Measurements from ENCODE around the gene NECTIN3. TPM values are rescaled to one million over a fixed set of nuclear protein-coding genes. Genes with fewer than 3 reads are reported as not detected.
A peak's percentile ranks its signal among the peaks of the same experiment; 100 is the strongest.

The NECTIN3 gene
- total RNA-seq, 2 donors from 2014 or later: 5.8 to 9.1 TPM

DNA sequence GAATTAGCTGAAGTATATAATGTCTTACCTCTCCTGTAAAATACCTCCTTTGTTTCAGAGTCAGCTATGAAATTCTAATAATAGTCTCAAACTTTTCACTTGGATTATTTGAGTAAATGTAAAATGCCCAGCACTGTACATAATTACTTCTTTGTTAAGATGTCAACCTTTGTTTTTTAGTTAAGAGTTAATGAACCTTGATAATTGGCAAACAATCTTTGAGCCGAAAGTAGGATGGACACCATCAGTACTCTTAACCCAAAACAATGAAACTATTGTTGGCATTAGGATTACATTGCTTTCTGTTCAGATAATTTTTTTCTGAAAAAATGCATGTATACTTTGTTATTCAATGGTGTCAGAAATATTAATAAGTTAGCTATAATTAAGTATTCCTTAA is 3.0 kb upstream of the NECTIN3 start:
- no peak overlapping the region for H3K27ac Mint-ChIP-seq
- ATAC-seq (replicated peaks in 1 of 2) (no peak), DNase-seq (no peak)
- peaks cover 4 to 8% of the 10 kb centered on the region in 2 donors for H3K36me3 Mint-ChIP-seq (ENCODE audit: insufficient read depth in 2 of 2)
- no peak overlapping the region for H3K4me3 Mint-ChIP-seq
- peaks cover 25% of the 10 kb centered on the region for H3K4me1 Mint-ChIP-seq (ENCODE audit: low read depth)
- H3K27me3 Mint-ChIP-seq (ENCODE audit: low read depth): peaks cover 35% of the 10 kb centered on the region
- H3K9me3 Mint-ChIP-seq: no peaks in the 10 kb centered on the region

DNA sequence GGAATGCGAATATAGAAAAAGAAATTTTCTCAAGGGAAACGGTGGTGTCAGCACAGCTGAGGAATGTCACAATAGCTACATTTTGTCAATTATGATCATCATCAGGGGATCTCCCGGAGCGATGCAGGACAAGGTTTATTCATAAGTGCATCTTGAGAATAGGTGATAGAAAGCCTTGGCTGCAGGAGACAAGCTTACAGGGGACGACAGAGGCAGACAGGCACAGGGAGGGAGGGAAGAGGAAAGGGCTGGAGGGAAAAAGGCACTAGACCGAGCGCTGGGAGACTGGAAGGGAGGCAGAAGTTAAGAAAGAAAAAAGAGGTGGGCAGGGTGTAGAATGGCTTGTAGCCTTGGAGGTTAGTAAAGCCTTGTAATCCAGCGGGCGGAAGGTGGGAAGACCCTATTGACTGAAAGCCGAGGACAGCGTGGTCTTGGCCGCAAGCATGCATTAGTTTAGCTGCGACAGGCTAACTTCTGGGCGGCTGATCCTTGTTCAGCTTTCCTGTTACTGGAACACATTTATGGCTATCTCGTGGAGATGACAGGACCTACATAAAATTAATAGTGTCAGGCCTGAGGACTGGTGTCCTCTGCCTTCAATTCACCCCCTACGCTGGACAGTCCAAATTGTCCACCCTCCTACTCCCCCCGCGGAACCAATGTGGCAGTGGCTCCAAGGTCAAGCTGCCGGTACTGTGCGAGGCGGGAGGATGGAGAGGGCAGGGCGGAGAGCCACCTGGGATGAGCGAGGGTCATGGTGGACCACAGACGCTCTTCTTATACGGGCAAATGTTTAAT is 1.4 kb upstream of the NECTIN3 start:
- Mint-ChIP-seq H3K4me1 (ENCODE audit: low read depth) (peaks cover 29% of the 10 kb centered on the region), H3K4me3 (peak overlapping the region; percentile 92 to 93), H3K27me3 (ENCODE audit: low read depth) (peaks cover 51% of the 10 kb centered on the region), H3K9me3 (no peaks in the 10 kb centered on the region), H3K36me3 (ENCODE audit: insufficient read depth in 2 of 2) (peaks cover 4 to 8% of the 10 kb centered on the region in 2 donors), H3K27ac (peak overlapping the region; percentile 89)
- DNase-seq: no peak
- no peak for ATAC-seq (replicated peaks in 1 of 2)

DNA sequence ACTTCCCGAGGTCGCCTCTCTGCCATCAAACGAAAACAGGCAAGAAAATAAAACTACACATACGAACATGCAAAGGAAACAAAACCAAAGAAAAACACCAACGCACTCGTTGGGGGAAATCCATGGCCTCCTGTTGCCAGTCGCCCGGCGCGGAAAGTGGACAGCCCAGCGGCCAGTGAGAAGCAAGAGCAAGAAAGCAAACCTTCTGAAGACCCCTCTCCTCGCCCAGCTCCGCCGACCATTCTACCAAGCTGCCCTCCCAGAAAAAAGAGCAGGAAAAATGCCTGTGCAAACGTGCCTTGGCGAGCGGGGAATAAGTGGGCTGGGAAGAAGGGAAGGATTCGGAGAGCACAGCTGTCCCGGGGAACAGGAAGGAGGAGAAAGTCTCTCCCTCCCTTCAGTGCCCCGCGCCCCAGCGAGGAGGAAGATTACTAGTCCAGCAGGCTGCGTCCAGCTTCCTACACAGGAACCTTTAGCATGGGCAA is 802 bp upstream of the NECTIN3 start:
- peaks cover 55% of the 10 kb centered on the region for H3K27me3 Mint-ChIP-seq (ENCODE audit: low read depth)
- peak overlapping the region; percentile 89 for H3K27ac Mint-ChIP-seq

GRCh38 chr3:111072031-111072921 is 660 bp downstream of the NECTIN3 start:
- no peaks in the 10 kb centered on the region for H3K9me3 Mint-ChIP-seq
- peaks cover 29% of the 10 kb centered on the region for H3K4me1 Mint-ChIP-seq (ENCODE audit: low read depth)
- H3K36me3 Mint-ChIP-seq (ENCODE audit: insufficient read depth in 2 of 2): peaks cover 4 to 8% of the 10 kb centered on the region in 2 donors
- peak; percentile 46 to 55 for ATAC-seq (replicated peaks in 1 of 2)
- DNase-seq: peak; percentile 40 to 54
- H3K27ac Mint-ChIP-seq: peak overlapping the region; percentile 82
- peak overlapping the region; percentile 93 to 96 for H3K4me3 Mint-ChIP-seq
- peaks cover 55% of the 10 kb centered on the region for H3K27me3 Mint-ChIP-seq (ENCODE audit: low read depth)

More for the DNA sequence above, 802 bp upstream of the NECTIN3 start:
- ATAC-seq (replicated peaks in 1 of 2): no peak
- Mint-ChIP-seq H3K4me3 (peak overlapping the region; percentile 92 to 93), H3K4me1 (ENCODE audit: low read depth) (peaks cover 29% of the 10 kb centered on the region), H3K36me3 (ENCODE audit: insufficient read depth in 2 of 2) (peaks cover 4 to 8% of the 10 kb centered on the region in 2 donors), H3K9me3 (no peaks in the 10 kb centered on the region)
- DNase-seq: peak; percentile 20 to 27

- H3K4me3 Mint-ChIP-seq: peak overlapping the region; percentile 93 to 96
- DNase-seq: no peak
- H3K27me3 Mint-ChIP-seq (ENCODE audit: low read depth): peaks cover 47% of the 10 kb centered on the region
- no peaks in the 10 kb centered on the region for H3K9me3 Mint-ChIP-seq
- no peak for ATAC-seq (replicated peaks in 1 of 2)
- peak overlapping the region; percentile 82 for H3K27ac Mint-ChIP-seq
- peaks cover 4 to 8% of the 10 kb centered on the region in 2 donors for H3K36me3 Mint-ChIP-seq (ENCODE audit: insufficient read depth in 2 of 2)
- H3K4me1 Mint-ChIP-seq (ENCODE audit: low read depth): peaks cover 29% of the 10 kb centered on the region
Observed at GRCh38 chr3:111073218-111073617, 1.6 kb downstream of the NECTIN3 start.

DNA sequence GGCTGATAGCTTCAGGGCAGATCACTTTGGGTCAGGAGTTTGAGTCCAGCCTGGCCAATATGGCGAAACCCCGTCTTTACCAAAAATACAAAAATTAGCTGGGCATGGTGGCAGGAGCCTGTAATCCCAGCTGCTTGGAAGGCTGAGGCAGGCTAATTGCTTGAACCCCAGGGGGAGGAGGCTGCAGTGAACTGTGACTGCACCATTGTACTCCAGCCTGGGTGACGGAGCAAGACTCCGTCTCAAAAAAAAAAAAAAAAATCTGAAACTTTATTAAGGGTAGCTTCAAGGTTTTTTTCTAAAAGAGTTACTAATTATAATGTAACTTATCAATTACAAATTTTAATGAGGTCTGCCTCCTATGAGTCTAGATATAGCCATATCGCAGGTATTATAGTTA is 5.1 kb downstream of the NECTIN3 start:
- no peaks in the 10 kb centered on the region for H3K9me3 Mint-ChIP-seq
- H3K27me3 Mint-ChIP-seq (ENCODE audit: low read depth): peaks cover 32% of the 10 kb centered on the region
- no peak for DNase-seq
- ATAC-seq (replicated peaks in 1 of 2): no peak
- no peak overlapping the region for H3K27ac Mint-ChIP-seq
- no peak overlapping the region for H3K4me3 Mint-ChIP-seq
- H3K36me3 Mint-ChIP-seq (ENCODE audit: insufficient read depth in 2 of 2): peaks cover 1 to 4% of the 10 kb centered on the region in 2 donors
- peaks cover 15% of the 10 kb centered on the region for H3K4me1 Mint-ChIP-seq (ENCODE audit: low read depth)

- H3K27ac Mint-ChIP-seq: no peak overlapping the region
- H3K36me3 Mint-ChIP-seq (ENCODE audit: insufficient read depth in 2 of 2): peaks cover 0 to 4% of the 10 kb centered on the region in 2 donors
- H3K4me1 Mint-ChIP-seq (ENCODE audit: low read depth): peaks cover 15% of the 10 kb centered on the region
- no peak overlapping the region for H3K4me3 Mint-ChIP-seq
- no peak for ATAC-seq (replicated peaks in 1 of 2)
- H3K9me3 Mint-ChIP-seq: no peaks in the 10 kb centered on the region
- H3K27me3 Mint-ChIP-seq (ENCODE audit: low read depth): peaks cover 32% of the 10 kb centered on the region
- DNase-seq: no peak
Observed at GRCh38 chr3:111077369-111077768, 5.8 kb downstream of the NECTIN3 start.

DNA sequence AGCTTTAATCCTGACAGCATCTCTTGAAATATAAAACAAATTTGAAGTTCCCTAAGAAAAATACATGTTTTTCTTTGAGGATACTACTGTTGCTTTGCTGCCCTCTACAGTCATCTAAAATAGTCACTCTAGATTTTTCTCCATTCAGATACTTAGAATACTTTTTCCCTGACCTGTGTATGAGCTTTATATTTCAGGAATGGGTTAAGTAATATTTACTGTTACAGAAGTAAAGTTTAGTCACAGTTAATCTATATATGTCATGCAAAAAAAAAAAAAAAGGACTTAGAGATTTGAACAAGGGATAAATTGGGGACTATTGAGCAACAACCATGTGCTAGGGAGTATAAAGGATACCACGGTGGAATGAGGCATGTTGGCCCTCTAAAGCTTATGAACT is 8.8 kb downstream of the NECTIN3 start:
- ATAC-seq (replicated peaks in 1 of 2) (no peak), DNase-seq (no peak)
- Mint-ChIP-seq H3K27me3 (ENCODE audit: low read depth) (peaks cover 1% of the 10 kb centered on the region), H3K9me3 (no peaks in the 10 kb centered on the region), H3K36me3 (ENCODE audit: insufficient read depth in 2 of 2) (no peaks in the 10 kb centered on the region), H3K4me1 (ENCODE audit: low read depth) (no peaks in the 10 kb centered on the region), H3K4me3 (no peak overlapping the region), H3K27ac (no peak overlapping the region)

- H3K36me3 Mint-ChIP-seq (ENCODE audit: insufficient read depth in 2 of 2): no peaks in the 10 kb centered on the region
- no peak overlapping the region for H3K4me3 Mint-ChIP-seq
- no peak for ATAC-seq (replicated peaks in 1 of 2)
Observed at GRCh38 chr3:111081008-111081545, 9.5 kb downstream of the NECTIN3 start.

GRCh38 chr3:111084911-111085310 is 13.3 kb downstream of the NECTIN3 start:
- Mint-ChIP-seq H3K4me3 (no peak overlapping the region), H3K36me3 (ENCODE audit: insufficient read depth in 2 of 2) (no peaks in the 10 kb centered on the region), H3K27me3 (ENCODE audit: low read depth) (no peaks in the 10 kb centered on the region), H3K9me3 (no peaks in the 10 kb centered on the region), H3K4me1 (ENCODE audit: low read depth) (no peaks in the 10 kb centered on the region), H3K27ac (no peak overlapping the region)
- ATAC-seq (replicated peaks in 1 of 2): no peak
- DNase-seq: no peak

More at GRCh38 chr3:111081008-111081545, 9.5 kb downstream of the NECTIN3 start:
- Mint-ChIP-seq H3K27me3 (ENCODE audit: low read depth) (no peaks in the 10 kb centered on the region), H3K27ac (no peak overlapping the region), H3K4me1 (ENCODE audit: low read depth) (no peaks in the 10 kb centered on the region), H3K9me3 (no peaks in the 10 kb centered on the region)
- DNase-seq: no peak

DNA sequence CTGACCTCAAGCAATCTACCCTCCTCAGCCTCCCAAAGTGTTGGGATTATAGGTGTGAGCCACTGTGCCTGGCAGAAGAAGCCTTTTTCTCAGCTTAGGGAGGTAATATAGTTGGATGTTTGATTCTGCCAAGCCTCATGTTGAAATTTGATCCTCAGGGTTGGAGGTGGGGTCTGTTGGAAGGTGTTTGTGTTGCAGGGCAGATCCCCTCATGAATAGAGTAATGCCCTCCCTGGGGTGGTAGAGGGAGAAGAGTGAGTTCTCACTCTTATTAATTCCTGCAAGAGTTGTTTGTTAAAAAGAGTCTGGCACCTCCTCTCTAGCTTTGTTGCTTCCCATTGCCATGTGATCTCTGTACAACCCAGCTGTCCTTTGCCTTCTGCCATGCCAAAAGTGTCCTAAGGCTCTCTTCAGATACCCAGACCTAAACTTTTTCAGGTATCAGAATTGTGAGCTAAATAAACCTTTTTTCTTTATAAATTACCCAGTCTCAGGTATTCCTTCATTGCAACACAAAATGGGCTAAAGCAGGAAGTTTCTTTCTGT is 16.4 kb downstream of the NECTIN3 start:
- Mint-ChIP-seq H3K27me3 (ENCODE audit: low read depth) (no peaks in the 10 kb centered on the region), H3K9me3 (no peaks in the 10 kb centered on the region), H3K36me3 (ENCODE audit: insufficient read depth in 2 of 2) (no peaks in the 10 kb centered on the region), H3K27ac (no peak overlapping the region), H3K4me1 (ENCODE audit: low read depth) (no peaks in the 10 kb centered on the region), H3K4me3 (no peak overlapping the region)
- no peak for DNase-seq
- ATAC-seq (replicated peaks in 1 of 2): no peak

DNA sequence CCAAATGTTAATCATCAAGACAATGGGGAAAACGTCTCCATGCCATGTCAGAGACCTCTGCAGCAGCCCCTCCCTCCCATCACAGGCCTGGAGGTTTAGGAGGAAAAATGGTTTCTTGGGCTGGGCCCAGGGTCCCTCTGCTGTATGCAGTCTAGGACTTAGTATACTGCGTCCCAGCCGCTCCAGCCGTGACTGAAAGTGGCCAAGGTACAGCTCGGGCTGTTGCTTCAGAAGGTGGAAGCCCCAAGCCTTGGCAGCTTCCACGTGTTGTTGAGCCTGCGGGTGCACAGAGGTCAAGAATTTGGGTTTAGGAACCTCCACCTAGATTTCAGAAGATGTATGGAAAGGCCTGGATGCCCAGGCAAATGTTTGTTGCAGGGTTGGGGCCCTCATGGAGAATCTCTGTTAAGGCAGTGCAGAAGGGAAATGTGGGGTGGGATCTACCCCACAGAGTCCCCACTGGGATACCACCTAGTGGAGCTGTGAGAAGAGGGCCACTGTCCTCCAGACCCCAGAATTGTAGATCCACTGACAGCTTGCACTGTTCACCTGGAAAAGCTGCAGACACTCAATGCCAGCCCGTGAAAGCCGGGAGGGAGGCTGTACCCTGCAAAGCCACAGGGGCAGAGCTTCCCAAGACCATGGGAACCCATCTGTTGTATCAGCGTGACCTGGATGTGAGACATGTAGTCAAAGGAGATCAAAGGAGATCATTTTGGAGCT is 25.0 kb downstream of the NECTIN3 start:
- Mint-ChIP-seq H3K4me3 (no peak overlapping the region), H3K4me1 (ENCODE audit: low read depth) (no peaks in the 10 kb centered on the region), H3K36me3 (ENCODE audit: insufficient read depth in 2 of 2) (peaks cover 0 to 11% of the 10 kb centered on the region in 2 donors), H3K9me3 (peaks cover 0 to 11% of the 10 kb centered on the region in 2 donors), H3K27me3 (ENCODE audit: low read depth) (no peaks in the 10 kb centered on the region), H3K27ac (no peak overlapping the region)
- no peak for DNase-seq
- no peak for ATAC-seq (replicated peaks in 1 of 2)

Measured in activated T-cell treated with anti-CD3 and anti-CD28 coated beads, Interleukin-2, amount 50 U/mL, for 72 hours (primary cell).